Loucy (cell line): ENCODE data around the gene MLXIPL.

Experiments
- EZH2phosphoT487 ChIP-seq: fragments of 200-600 bp; IDR thresholded peaks from 2 replicates; pipeline ENCODE4 v1.6.1; 2018; ENCODE audit warnings: antibody characterized with exemption, mild to moderate bottlenecking, moderate library complexity, borderline replicate concordance
- TF ChIP-seq, protein P1 (sequence below): fragments of 200-600 bp; sonication (generic); conservative IDR thresholded peaks from 2 replicates; pipeline ENCODE4 v1.5.1; 2014; ENCODE audit warnings: mild to moderate bottlenecking, antibody characterized with exemption, low read length

DNA sequence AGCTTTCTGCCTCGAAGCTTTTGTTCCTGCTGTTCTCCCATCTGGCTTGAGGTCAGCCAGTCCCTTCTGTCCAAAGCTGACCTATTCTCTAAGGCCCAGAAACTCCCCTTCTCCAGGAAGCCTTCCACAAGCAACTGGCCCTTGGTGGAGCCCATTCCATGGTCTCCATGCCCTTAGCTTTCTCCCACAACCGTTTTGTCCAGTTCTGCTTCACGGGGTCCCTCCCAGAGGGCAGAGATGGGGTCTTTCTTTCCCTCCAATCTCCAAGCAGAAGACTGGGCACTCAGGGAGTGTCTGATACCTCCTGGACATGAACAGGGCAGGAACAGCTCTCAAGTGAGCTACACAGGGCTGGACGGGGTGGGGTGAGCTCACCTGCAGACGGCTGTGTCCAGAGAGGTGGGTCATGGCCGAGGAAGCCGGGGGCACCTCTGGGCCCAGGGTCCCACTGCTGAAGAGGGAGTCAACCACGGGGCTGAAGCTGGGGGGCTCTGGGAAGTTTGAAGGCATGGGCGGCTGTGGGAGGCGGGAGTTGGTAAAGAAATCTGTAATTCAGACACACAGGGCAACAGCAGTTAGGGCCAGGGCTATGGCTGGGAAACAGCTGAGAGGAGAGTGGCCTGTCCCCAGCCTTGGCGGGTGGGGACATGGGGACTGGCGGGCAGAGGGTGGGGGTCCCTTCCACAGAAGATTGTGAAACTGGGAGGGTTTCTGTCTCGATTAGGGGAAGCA, 25.0 kb downstream of the MLXIPL start:
- TF ChIP-seq, protein P1, sequence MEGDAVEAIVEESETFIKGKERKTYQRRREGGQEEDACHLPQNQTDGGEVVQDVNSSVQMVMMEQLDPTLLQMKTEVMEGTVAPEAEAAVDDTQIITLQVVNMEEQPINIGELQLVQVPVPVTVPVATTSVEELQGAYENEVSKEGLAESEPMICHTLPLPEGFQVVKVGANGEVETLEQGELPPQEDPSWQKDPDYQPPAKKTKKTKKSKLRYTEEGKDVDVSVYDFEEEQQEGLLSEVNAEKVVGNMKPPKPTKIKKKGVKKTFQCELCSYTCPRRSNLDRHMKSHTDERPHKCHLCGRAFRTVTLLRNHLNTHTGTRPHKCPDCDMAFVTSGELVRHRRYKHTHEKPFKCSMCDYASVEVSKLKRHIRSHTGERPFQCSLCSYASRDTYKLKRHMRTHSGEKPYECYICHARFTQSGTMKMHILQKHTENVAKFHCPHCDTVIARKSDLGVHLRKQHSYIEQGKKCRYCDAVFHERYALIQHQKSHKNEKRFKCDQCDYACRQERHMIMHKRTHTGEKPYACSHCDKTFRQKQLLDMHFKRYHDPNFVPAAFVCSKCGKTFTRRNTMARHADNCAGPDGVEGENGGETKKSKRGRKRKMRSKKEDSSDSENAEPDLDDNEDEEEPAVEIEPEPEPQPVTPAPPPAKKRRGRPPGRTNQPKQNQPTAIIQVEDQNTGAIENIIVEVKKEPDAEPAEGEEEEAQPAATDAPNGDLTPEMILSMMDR, result no peak
- TF ChIP-seq EZH2phosphoT487, result no peak
